SKM-1 treated with dmso at 0.1 percent for 144 hours (cell line): Measurements from ENCODE around the gene PARN.
"Not testable (repeated sequence)": the region's sequence is repeated elsewhere in the genome, so short reads cannot be mapped to it uniquely, and the experiment has no call there.

Source experiments
- DNase-seq: peaks from one replicate; lab custom pipeline; 2025; ENCODE audit not compliant: unreplicated experiment; lab: John Stamatoyannopoulos, UW

PARN gene

GRCh38 chr16:14445937-14446715, 183.9 kb downstream of the PARN start:
- no peak for DNase-seq

DNA sequence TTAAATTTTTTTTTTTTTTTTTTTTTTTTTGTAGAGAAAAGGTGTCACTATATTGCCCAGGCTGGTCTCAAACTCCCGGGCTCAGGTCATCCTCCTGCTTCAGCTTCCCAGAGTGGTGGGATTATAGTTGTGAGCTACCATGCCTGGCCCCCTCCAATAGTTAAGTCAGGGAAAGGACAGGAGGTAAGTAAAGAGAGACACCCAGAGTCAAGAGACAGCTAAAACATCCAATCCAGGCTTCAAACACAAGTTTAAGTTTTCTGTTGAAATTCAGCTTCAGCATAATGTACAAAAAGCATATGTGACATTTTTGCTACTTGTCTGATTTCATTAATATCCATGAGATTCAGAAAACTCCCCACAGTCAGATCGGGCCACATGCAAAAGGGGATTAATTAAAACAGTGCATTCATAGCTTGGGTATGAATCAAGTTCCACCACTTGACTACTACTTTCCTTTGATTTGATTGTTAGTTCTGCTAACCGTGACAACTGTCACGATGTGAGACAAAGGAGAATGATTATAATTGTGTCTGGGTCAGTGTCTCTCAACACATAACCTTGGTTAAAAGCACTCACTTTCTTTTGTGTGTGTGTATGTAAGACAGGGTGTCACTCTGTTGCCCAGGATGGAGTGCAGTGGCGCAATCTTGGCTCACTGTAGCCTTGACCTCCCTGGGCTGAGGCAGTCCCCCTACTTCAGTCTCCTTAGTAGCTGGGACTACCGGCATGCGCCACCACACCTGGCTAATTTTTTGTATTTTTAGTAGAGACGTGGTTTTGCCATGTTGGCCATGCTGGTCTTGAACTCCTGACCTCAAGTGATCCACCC, 184.9 kb downstream of the PARN start:
- no peak for DNase-seq

GRCh38 chr16:14441533-14441932, 188.5 kb downstream of the PARN start:
- not testable (repeated sequence) for DNase-seq

- DNase-seq: no peak
Observed at GRCh38 chr16:14438256-14438655, 191.8 kb downstream of the PARN start.

DNA sequence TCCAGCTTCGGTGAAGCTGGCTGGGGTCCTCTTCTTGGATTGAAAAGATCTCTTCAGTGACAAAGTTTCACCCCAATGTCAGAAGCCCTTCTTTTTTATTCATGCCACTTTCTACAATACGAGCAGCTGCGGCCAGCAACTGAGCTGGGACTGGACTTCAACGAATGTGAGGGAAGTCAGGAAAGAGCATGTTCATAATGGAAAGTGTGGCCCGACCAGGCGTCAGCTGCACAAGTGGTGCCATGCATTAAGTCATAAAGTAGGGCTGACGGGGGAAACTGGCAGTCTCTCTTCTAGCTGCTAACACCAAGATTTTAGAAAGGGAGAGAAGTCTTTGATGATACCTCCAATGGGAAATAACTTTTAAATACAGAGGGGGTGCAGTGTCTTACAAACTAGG, 192.6 kb downstream of the PARN start:
- DNase-seq: no peak

GRCh38 chr16:14436401-14436955, 193.6 kb downstream of the PARN start:
- no peak for DNase-seq

DNA sequence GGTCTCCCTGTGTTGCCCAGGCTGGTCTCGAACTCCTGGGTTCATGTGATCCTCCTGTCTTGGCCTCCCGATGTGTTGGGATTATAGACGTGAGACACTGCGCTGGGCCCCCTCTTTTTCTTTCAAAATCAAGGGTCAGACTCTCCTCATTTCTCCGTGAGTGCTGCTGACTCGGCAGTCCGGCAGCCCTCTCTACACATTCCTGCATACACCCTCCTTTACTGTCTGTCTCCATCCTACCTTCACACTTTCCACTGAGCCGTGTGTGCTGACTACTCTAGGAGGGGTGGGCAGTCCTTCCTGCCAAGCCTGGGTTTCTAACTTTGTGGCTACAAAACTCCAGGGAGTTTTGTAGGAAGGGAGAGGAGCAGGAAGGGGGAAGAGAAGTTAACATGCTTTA, 195.2 kb downstream of the PARN start:
- no peak for DNase-seq

DNA sequence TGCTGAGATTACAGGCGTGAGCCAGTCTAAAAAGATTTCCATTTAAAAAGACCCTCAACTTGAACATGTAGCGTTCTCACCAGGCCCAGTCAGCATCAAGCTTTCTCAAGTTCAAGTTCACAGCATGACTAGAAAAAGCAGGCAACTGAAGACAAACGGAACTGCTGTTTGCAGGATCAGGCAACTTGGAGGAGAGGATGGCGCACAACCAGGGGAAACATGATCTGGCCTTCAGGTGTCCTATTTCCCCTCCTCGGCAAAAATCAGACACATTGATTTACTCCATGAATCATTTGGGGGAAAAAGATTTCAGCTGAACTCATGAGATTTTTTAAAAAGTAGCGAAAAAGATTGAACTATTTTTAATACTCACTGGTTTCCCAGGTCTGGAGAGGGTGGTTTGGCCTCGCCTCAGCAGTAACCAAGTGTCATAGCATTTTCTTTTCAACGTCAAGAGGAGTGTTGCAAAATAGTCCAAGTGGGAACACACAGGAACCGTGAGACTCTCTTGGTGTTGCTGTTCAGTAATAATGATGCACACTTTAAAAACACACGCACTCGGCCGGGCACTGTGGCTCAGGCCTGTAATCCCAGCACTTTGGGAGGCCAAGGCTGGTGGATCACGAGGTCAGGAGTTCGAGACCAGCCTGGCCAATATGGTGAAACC, 201.0 kb downstream of the PARN start:
- DNase-seq: not testable (repeated sequence)

- DNase-seq: no peak
Observed at GRCh38 chr16:14428043-14428442, 202.0 kb downstream of the PARN start.

GRCh38 chr16:14427371-14427948, 202.6 kb downstream of the PARN start:
- DNase-seq: no peak

GRCh38 chr16:14424595-14424994, 205.5 kb downstream of the PARN start:
- no peak for DNase-seq

- DNase-seq: no peak
Observed at GRCh38 chr16:14423344-14423743, 206.7 kb downstream of the PARN start.

DNA sequence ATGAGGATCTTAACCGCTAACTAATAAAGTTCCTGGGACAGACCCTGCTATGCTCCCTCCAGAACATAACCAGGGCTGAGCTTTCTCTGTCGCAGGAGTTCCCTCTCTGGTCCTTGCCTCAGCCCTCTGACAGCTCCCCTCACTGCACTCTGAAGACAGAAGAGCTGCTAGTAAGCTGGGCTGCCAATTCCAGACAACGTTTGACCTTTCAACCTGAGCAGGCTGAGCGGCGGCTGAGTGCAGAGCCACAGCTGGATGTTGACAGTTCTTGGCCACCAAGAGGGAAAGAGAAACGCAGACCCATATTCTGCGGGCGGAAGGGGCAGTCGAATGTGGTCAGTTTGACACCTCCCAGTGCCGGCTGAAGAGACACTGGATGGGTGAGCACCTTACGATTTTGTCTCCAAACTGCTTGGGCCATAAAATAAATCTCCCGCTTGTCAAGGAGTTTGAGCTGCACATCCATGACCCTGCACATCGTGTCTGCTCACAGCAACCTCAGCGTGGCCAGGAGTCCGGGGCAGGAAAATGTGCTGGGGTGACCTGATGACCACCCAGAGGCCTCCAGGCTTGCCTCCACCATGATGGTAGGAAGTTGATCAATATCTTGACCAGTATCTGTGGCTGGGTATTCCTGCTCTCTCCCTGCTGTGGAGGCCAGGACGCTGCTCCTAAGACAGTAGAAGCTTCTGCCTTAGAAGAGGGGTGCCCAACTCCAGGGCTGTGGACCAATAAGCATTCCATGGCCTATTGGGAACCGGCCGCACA, 209.2 kb downstream of the PARN start:
- no peak for DNase-seq

DNA sequence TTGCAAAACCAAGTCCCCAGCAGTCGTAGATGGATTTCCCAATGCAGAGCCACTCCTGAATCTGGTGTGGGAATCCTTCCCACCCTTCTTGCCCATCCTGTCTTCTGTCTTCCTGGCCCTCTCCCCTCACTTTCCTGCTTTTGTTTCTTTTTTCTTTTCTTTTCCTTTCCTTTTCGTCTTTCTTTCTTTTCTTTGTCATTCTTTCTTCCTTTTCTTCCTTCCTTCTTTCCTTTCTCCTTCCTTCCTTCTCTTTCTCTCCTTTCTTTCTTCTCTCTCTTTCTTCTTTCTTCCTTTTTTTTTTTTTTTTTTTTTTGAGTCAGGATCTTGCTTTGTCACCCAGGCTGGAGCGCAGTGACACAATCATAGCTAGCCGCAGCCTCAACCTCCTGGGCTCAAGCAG, 209.8 kb downstream of the PARN start:
- DNase-seq: not testable (repeated sequence)

DNA sequence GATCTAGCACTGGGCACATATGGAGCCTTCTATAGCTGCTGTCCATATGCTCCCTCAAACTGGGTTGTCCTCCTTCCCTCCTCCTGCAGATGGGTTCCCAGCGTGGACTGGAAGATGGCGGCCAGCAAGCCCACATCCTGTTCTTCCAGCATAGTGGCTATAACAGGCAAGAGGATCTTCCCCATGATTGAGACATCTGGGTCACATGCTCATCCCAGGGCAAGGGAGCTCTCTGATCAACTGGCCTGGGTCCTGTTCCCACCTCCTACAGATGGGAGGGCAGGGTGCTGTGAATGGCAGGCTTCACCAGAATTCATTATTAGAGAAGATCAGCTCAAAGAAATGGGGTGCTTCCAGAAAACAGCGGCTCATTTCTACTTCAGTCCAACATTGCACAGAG, 210.2 kb downstream of the PARN start:
- DNase-seq: no peak

DNA sequence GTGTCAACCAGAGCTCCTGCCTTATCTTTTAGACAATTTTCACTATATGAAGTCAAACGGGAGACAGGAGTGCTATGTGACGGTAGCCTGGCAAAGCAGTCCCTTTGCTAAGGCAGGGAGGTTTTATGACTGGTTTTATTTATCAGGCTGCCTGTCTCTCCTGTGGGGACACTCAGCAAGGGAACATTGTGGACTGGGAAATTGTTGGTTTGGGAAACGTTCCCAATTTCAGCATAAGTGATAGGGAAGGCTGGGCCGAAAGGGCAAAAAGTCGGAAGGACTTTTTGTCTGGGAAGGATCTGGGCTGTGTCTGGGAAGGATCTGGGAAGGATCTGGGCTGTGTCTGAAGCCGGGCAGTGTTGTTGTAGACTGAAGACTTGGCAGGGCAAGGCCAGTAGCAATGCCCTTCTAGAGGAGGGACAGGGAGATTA, 211.2 kb downstream of the PARN start:
- no peak for DNase-seq

DNA sequence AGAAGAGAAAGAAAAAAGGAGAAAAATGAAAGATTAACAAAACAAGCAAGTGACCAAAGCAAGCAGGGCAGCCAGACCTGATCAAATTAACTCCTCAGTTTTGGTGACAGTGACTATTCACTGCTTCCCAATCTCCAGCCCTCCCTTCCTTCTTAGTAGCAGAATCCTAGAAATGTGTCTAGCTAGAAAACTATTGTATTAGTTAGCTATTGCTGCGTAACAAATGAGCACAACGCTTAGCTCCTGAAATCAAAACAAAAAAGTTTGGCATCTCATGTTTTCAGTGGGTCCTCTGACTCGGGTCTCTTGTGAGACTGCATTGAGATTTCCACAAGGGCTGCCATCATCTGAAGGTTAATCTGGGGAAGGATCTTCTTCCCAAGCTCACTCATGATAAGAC, 213.9 kb downstream of the PARN start:
- no peak for DNase-seq

- no peak for DNase-seq
Observed at GRCh38 chr16:14415291-14415690, 214.8 kb downstream of the PARN start.

DNA sequence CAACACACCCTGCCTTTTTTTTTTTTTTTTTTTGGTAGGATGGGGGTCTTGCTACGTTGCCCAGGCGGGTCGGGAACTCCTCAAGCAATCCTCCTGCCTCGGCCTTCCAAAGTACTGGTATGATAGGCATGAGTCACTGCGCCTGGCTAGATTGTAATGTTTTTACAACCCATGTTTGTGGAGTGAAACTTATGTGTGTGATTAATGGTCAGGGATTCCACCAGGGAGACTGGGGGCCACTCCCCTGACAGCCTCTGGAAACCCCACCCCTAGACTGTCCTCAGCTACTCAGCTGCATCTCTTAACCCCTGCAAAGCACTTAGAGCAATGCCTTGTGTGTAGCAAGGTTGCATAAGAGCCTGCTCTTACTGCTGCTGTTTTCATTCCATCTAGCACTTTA, 220.5 kb downstream of the PARN start:
- no peak for DNase-seq

DNA sequence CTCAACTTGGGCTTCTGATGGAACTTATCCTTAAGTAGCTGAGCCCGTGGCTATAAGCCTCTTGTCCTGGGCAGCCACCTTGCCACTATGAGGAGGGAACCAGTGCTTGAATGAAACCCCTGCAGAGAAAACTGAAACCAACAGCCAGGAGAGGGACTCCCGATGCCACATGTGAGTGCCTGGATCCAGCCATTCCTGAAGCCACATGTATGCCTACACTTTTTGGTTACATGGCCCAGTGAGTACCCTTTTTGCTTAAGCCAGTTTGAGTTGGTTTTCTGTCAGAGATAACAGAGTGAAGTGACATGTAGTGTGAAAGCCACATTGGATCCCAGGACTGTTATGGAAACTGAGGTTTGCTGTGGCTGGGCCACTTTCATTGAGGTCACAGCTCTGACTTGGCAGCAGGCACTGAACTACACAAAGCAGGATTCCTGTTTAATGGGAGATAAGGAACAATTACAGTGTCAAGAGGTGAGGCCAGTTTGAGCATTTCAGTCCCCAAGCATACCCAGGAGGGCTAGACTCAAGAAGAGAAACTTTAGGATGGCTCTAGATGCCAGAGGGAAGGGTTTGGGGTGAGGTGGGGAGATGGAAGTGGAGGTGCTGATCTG, 222.2 kb downstream of the PARN start:
- DNase-seq: no peak
